ENCODE data around the gene CCL5. TPM values are rescaled to one million over a fixed set of nuclear protein-coding genes. Genes with fewer than 3 reads are reported as not detected.

The CCL5 gene
- total and polyA plus RNA-seq, 10 of the 15 experiments (the other 5 are each of a cell fraction or from before 2014, with no cell fraction given), result 45.7 to 186 (median 90.8) TPM

- TF ChIP-seq ZNF592 (IDR thresholded peaks at IDR 0.05), result no peak
Measured at GRCh38 chr17:35856603-35857002, 23.6 kb downstream of the CCL5 start (continued).

- ChIA-PET CTCF (no interaction called here), POLR2A (interaction anchor here (1.5 kb wide), 1 partner anchor 23 kb away, joined by 3 read pairs; no protein-coding TSS in a partner anchor), SMC1A (ENCODE audit: uncharacterized antibody, unreplicated experiment) (interaction anchor here (0.8 to 1.8 kb wide), 3 partner anchors 14 to 87 kb away, joined by 3 to 5 read pairs (median 4); partner anchors contain the start of gene LYZL6), RAD21 (ENCODE audit: unreplicated experiment) (no interaction called here)
- WGBS (ENCODE audit: insufficient coverage, insufficient replicate concordance, low lambda C conversion rate, missing lambda C conversion rate), result 77% methylated on average over 5 of the region's 5 CpGs
- FAIRE-seq (no peak), ATAC-seq (no peak), DNase-seq (ENCODE audit: low read depth, low spot score) (no peak)
- Histone ChIP-seq H3K27me3 (replicated peaks in 1 of 2; ENCODE audit: control insufficient read depth in 2 of 2, insufficient read depth in 2 of 2, low read length in 1 of 2) (no peaks in the 10 kb centered on the region), H3K9ac (ENCODE audit: control insufficient read depth, insufficient read depth, low read length) (no peak overlapping the region), H3K27ac (ENCODE audit: control insufficient read depth, insufficient read depth) (no peak overlapping the region), H3K4me1 (ENCODE audit: control insufficient read depth, insufficient read depth, low read length) (no peaks in the 10 kb centered on the region), H4K20me1 (ENCODE audit: control insufficient read depth, insufficient read depth) (no peaks in the 10 kb centered on the region), H3K79me2 (ENCODE audit: control insufficient read depth, insufficient read depth, low read length) (no peaks in the 10 kb centered on the region), H3K4me2 (ENCODE audit: control insufficient read depth, insufficient read depth) (no peak overlapping the region), H2AFZ (ENCODE audit: control insufficient read depth, low read depth, low read length) (no peak overlapping the region), H3K4me3 (no peak overlapping the region), H3K9me3 (replicated peaks; ENCODE audit: control insufficient read depth, insufficient read depth, low read length) (no peaks in the 10 kb centered on the region), H3K36me3 (ENCODE audit: control insufficient read depth in 2 of 2, insufficient read depth in 2 of 2, low read length in 1 of 2) (no peaks in the 10 kb centered on the region)
- intact Hi-C loops (cut with micrococcal nuclease; ENCODE audit: unreplicated experiment), result no loop called here
- in situ Hi-C loops (cut with MboI), result no loop called here
- no TSS peak for BruUV-seq (replicated peaks)
- TF ChIP-seq RBBP5 (conservative IDR thresholded peaks at IDR 0.05) (no peak), EGR1 (IDR thresholded peaks at IDR 0.05; ENCODE audit: borderline replicate concordance in 1 of 2, low read depth in 2 of 2, low read length in 2 of 2) (no peak), ZNF24 (IDR thresholded peaks at IDR 0.05) (no peak), CHD1 (IDR thresholded peaks at IDR 0.05; ENCODE audit: low read depth, low read length) (no peak), CREB1 (IDR thresholded peaks at IDR 0.05; ENCODE audit: low read depth) (no peak), TARDBP (IDR thresholded peaks at IDR 0.05; ENCODE audit: borderline replicate concordance) (no peak)
Measured at GRCh38 chr17:35855965-35856364, 24.2 kb downstream of the CCL5 start.

Data from GM12878 (cell line).